Measurements from ENCODE around the gene CPB1.

DNA sequence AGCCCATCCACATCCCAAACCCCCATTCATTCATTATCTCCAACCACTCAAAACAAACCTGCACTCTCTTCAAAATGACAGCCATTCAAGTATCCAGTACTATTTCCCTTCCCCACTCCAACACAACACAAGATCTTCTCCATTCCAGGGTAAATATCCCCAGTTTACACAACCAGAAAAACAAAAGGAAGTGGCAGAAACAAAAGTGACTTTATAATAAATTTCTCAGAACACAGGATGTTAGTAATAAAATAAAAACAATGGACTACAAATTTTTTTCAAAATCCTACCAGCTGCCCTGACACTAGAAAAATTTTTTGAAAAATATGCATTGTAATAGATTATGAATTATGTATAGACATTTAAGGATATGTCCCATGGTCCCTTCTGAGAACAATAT, 51.6 kb downstream of the CPB1 start:
- no peak for TF ChIP-seq CTCF (IDR thresholded peaks at IDR 0.05)
- no peak for TF ChIP-seq POLR2A (IDR thresholded peaks at IDR 0.05)
- TF ChIP-seq POLR2AphosphoS5 (IDR thresholded peaks at IDR 0.05): no peak

All from prostate gland (tissue), 2 donors.